SK-N-SH (cell line): ENCODE results near the gene CUL9. TPM values are rescaled to one million over a fixed set of nuclear protein-coding genes. Genes with fewer than 3 reads are reported as not detected.

Experiments used
- CTCF ChIA-PET: fragments of 300-600, 350-600 bp; formaldehyde crosslinking; extraction: SDS; loops from one replicate; lab custom pipeline; 2021; lab: Yijun Ruan, JAX
- POLR2A ChIA-PET: fragments of 350-600 bp; sonication (Branson Sonifier 250); formaldehyde crosslinking; extraction: SDS; loops from one replicate; lab custom pipeline; 2020; ENCODE audit warnings: antibody characterized with exemption, inconsistent platforms; lab: Yijun Ruan, JAX
- DNase-seq: peaks from one replicate; pipeline ENCODE4 v3.0.0; 2012
- H2AFZ ChIP-seq: fragments of 200-600 bp; sonication (generic); 2 replicates; pipeline ENCODE4 v1.8.1; 2016; ENCODE audit warnings: antibody characterized with exemption, mild to moderate bottlenecking, low read depth
- H3F3A ChIP-seq: fragments of 200-600 bp; sonication (generic); replicated peaks from 2 replicates; pipeline ENCODE3; 2016; ENCODE audit warnings: antibody characterized with exemption, mild to moderate bottlenecking; ENCODE audit not compliant: insufficient read depth
- H3K27ac ChIP-seq, 2 experiments: fragments of 200-500 bp in 1 of 2; fragments of 200-600 bp in 1 of 2; sonication (Bioruptor generic) in 1 of 2; sonication (generic), shearing (Covaris generic) in 1 of 2; 2 replicates each; pipeline versions ENCODE4 v1.5.1 to v1.6.1; 2014 to 2016; ENCODE audit warnings: low read depth in 2 of 2, inconsistent platforms in 1 of 2, low read length in 1 of 2, mild to moderate bottlenecking in 1 of 2, mixed read lengths in 1 of 2
- H3K27me3 ChIP-seq: fragments of 200-600 bp; sonication (generic), shearing (Covaris generic); 2 replicates; pipeline ENCODE4 v1.6.1; 2016; ENCODE audit warnings: mixed run types; ENCODE audit not compliant: insufficient read depth
- H3K36me3 ChIP-seq, 2 experiments: fragments of 200-500 bp in 1 of 2; fragments of 200-600 bp in 1 of 2; sonication (Bioruptor generic) in 1 of 2; sonication (generic) in 1 of 2; replicated peaks in 1 of 2; 2 replicates each; pipeline versions ENCODE3 to v1.5.1; 2014 to 2016; ENCODE audit warnings: low read length in 1 of 2, mild to moderate bottlenecking in 1 of 2; ENCODE audit not compliant: insufficient read depth in 2 of 2, control insufficient read depth in 1 of 2
- H3K4me1 ChIP-seq, 2 experiments: fragments of 200-500 bp in 1 of 2; fragments of 200-600 bp in 1 of 2; sonication (Bioruptor generic) in 1 of 2; sonication (generic), shearing (Covaris generic) in 1 of 2; 2 replicates each; pipeline versions ENCODE4 v1.5.1 to v1.6.1; 2014 to 2016; ENCODE audit warnings: low read depth in 1 of 2, low read length in 1 of 2, mixed run types in 1 of 2; ENCODE audit not compliant: insufficient read depth in 2 of 2, control insufficient read depth in 1 of 2
- H3K4me2 ChIP-seq: fragments of 200-600 bp; sonication (generic), shearing (Covaris generic); 2 replicates; pipeline ENCODE4 v1.6.1; 2017; ENCODE audit warnings: mixed run types
- H3K4me3 ChIP-seq, 2 experiments: fragments of 200-500 bp in 1 of 2; fragments of 200-600 bp in 1 of 2; sonication (Bioruptor generic) in 1 of 2; sonication (generic), shearing (Covaris generic) in 1 of 2; 2 replicates each; pipeline versions ENCODE4 v1.5.1 to v1.8.1; 2014 to 2016; ENCODE audit warnings: low read depth in 2 of 2, inconsistent platforms in 1 of 2, low read length in 1 of 2, mild to moderate bottlenecking in 1 of 2, mixed read lengths in 1 of 2, moderate library complexity in 1 of 2
- H3K79me2 ChIP-seq: fragments of 200-600 bp; sonication (generic); 2 replicates; pipeline ENCODE4 v1.8.1; 2017; ENCODE audit warnings: mild to moderate bottlenecking; ENCODE audit not compliant: insufficient read depth
- H3K9ac ChIP-seq: fragments of 200-600 bp; sonication (generic); 2 replicates; pipeline ENCODE4 v1.6.1; 2017; ENCODE audit warnings: mixed run types
- H3K9me2 ChIP-seq: fragments of 200-600 bp; sonication (generic); 2 replicates; pipeline ENCODE4 v1.6.1; 2017; ENCODE audit warnings: mixed run types
- H3K9me3 ChIP-seq: fragments of 200-600 bp; sonication (generic); 2 replicates; pipeline ENCODE4 v1.6.1; 2017; ENCODE audit warnings: mixed run types, mild to moderate bottlenecking, moderate library complexity
- H4K20me1 ChIP-seq: fragments of 200-600 bp; sonication (generic); 2 replicates; pipeline ENCODE4 v1.6.1; 2017; ENCODE audit warnings: mild to moderate bottlenecking, mixed run types; ENCODE audit not compliant: insufficient read depth
- CTCF ChIP-seq: fragments of 200-600 bp; sonication (generic); IDR thresholded peaks from 2 replicates; pipeline ENCODE4 v1.6.1; 2017; ENCODE audit warnings: antibody characterized with exemption, mild to moderate bottlenecking, moderate library complexity
- EP300 ChIP-seq, 2 experiments: IDR thresholded peaks; 2 replicates each; pipeline versions ENCODE4 v1.4.0 to v1.6.1; 2012; ENCODE audit warnings: borderline replicate concordance in 1 of 2, low read depth in 1 of 2, low read length in 1 of 2
- FOSL2 ChIP-seq: IDR thresholded peaks from 2 replicates; pipeline ENCODE4 v1.4.0; 2012; ENCODE audit warnings: low read depth, mild to moderate bottlenecking, moderate library complexity, borderline replicate concordance
- FOXJ3 ChIP-seq: sonication (generic); formaldehyde crosslinking; IDR thresholded peaks from 2 replicates; pipeline ENCODE4 v1.5.1; 2020; ENCODE audit warnings: mild to moderate bottlenecking, missing genetic modification reagents
- IRF3 ChIP-seq: fragments of 150-350 bp; IDR thresholded peaks from 2 replicates; pipeline ENCODE4 v1.6.1; 2016; ENCODE audit warnings: mild to moderate bottlenecking, low read depth, low read length
- MEF2A ChIP-seq: IDR thresholded peaks from 2 replicates; pipeline ENCODE4 v1.4.0; 2012; ENCODE audit warnings: low read depth, borderline replicate concordance
- PBX3 ChIP-seq: IDR thresholded peaks from 2 replicates; pipeline ENCODE4; 2012
- SIN3A ChIP-seq: IDR thresholded peaks from 2 replicates; pipeline ENCODE4 v1.6.1; 2012; ENCODE audit warnings: low read depth, mild to moderate bottlenecking, low read length, moderate library complexity, borderline replicate concordance
- TAF1 ChIP-seq: IDR thresholded peaks from 2 replicates; pipeline ENCODE4 v1.6.1; 2012; ENCODE audit warnings: low read depth, mild to moderate bottlenecking, low read length, moderate library complexity, borderline replicate concordance
- USF1 ChIP-seq: IDR thresholded peaks from 2 replicates; pipeline ENCODE4 v1.4.0; 2012; ENCODE audit warnings: low read depth, borderline replicate concordance
- ZBTB33 ChIP-seq: IDR thresholded peaks from 2 replicates; pipeline ENCODE4 v1.4.0; 2012; ENCODE audit warnings: low read depth, borderline replicate concordance
- WGBS: methylation state at CpG from one replicate; pipeline ENCODE4 v1.1.6; 2017; ENCODE audit warnings: low lambda C conversion rate; 5-methylcytosine and 5-hydroxymethylcytosine counted together
- polyA plus RNA-seq, 3 experiments: library from polyadenylated mRNA; depleted of rRNA; stranded (reverse); fragments of >200 nt; gene quantifications; 2 replicates each; pipeline ENCODE4 v1.2.3, GENCODE V29; 2012

Gene CUL9
- polyA plus RNA-seq, 1 of the 3 experiments (the other 2 are of a cell fraction), result 37.7 TPM

- TF ChIP-seq IRF3 (no peak), ZBTB33 (no peak), FOSL2 (no peak), EP300 (IDR thresholded peaks at IDR 0.05; ENCODE audit: borderline replicate concordance in 1 of 2, low read depth in 1 of 2, low read length in 1 of 2) (no peak), TAF1 (no peak), MEF2A (no peak), PBX3 (no peak), SIN3A (no peak), USF1 (no peak), FOXJ3 (no peak)
Observed at GRCh38 chr6:43175676-43176422, 6.1 kb upstream of the CUL9 start (continued).

- peaks cover 19% of the 10 kb centered on the region for H4K20me1 ChIP-seq
- peaks cover 21 to 26% of the 10 kb centered on the region in 2 experiments for H3K4me1 ChIP-seq
- peaks cover 19 to 51% of the 10 kb centered on the region in 2 experiments for H3K36me3 ChIP-seq
- H3K4me2 ChIP-seq, result no peak overlapping the region
- H2AFZ ChIP-seq, result no peak overlapping the region
- WGBS, result 94% methylated on average over 6 of the region's 6 CpGs
- H3F3A ChIP-seq, result peaks cover 13% of the 10 kb centered on the region
- no peak overlapping the region for H3K27ac ChIP-seq
- H3K9me3 ChIP-seq, result no peaks in the 10 kb centered on the region
- no peak for DNase-seq
- no peak for TF ChIP-seq CTCF
- TF ChIP-seq EP300 (IDR thresholded peaks at IDR 0.05; ENCODE audit: borderline replicate concordance in 1 of 2, low read depth in 1 of 2, low read length in 1 of 2), result no peak
- POLR2A ChIA-PET, result no interaction called here
- no peaks in the 10 kb centered on the region for H3K27me3 ChIP-seq
- no peak overlapping the region for H3K4me3 ChIP-seq
- CTCF ChIA-PET, result no interaction called here
- no peaks in the 10 kb centered on the region for H3K9me2 ChIP-seq
- no peak overlapping the region for H3K9ac ChIP-seq
- peaks cover 44% of the 10 kb centered on the region for H3K79me2 ChIP-seq
Observed at GRCh38 chr6:43176423-43176786, 5.6 kb upstream of the CUL9 start.
